GM12864 (cell line): ENCODE results near the gene SPRR1A.

Source experiments
- DNase-seq: peaks from one replicate; pipeline ENCODE4 v3.0.0-alpha.2; 2011; ENCODE audit warnings: low read depth
- H3K4me3 ChIP-seq: 2 replicates; pipeline ENCODE4 v1.5.1; 2011; ENCODE audit warnings: mild to moderate bottlenecking, low read depth, low read length, control low read depth
- TF ChIP-seq, protein P1 (sequence below): IDR thresholded peaks from 2 replicates; pipeline ENCODE4 v1.5.1; 2011; ENCODE audit warnings: low read depth, mild to moderate bottlenecking, moderate library complexity, low read length, control low read depth, inconsistent platforms; ENCODE audit errors: missing control alignments

Gene SPRR1A

DNA sequence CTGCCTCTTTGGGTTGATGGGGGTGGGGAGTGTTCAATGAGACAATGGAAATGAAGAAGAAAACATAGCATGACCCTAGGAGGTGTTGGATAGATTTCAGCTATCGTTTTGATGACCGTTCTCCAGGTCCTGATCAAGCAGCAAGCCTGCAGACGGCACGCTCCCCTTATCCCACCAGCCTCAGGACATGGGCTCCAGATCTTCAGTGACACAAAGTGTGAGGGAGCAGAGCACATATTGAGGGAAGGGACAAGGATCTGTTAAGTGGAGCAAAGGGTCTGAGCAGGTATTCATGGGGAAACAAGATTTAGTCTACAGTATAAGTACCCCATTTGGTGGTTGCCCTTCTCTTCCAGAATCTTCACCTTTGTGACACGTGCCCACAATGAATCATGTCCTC, 32.2 kb upstream of the SPRR1A start:
- DNase-seq: no peak
- TF ChIP-seq, protein P1, sequence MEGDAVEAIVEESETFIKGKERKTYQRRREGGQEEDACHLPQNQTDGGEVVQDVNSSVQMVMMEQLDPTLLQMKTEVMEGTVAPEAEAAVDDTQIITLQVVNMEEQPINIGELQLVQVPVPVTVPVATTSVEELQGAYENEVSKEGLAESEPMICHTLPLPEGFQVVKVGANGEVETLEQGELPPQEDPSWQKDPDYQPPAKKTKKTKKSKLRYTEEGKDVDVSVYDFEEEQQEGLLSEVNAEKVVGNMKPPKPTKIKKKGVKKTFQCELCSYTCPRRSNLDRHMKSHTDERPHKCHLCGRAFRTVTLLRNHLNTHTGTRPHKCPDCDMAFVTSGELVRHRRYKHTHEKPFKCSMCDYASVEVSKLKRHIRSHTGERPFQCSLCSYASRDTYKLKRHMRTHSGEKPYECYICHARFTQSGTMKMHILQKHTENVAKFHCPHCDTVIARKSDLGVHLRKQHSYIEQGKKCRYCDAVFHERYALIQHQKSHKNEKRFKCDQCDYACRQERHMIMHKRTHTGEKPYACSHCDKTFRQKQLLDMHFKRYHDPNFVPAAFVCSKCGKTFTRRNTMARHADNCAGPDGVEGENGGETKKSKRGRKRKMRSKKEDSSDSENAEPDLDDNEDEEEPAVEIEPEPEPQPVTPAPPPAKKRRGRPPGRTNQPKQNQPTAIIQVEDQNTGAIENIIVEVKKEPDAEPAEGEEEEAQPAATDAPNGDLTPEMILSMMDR: no peak
- H3K4me3 ChIP-seq: no peak overlapping the region

DNA sequence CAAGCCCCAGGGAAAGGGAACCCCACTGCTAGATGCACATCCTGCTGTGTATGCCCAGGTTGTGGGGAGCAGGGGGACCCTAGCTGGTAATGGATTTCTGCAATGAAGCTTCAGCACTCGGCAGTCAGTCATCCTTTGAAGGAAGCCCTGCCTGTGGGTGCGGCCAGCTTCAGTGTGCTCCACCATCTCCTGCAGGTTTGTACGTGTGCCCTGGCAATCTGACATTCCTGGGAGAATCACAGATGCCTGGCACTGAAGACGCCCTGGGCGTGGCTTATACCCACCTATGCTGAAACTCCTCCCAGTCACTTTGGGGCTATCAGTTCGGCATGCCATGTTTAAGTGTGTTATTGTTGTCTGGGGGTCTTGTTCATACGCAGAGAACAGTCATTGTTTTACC, 30.1 kb upstream of the SPRR1A start:
- no peak for DNase-seq
- TF ChIP-seq, protein P1: no peak
- no peak overlapping the region for H3K4me3 ChIP-seq

DNA sequence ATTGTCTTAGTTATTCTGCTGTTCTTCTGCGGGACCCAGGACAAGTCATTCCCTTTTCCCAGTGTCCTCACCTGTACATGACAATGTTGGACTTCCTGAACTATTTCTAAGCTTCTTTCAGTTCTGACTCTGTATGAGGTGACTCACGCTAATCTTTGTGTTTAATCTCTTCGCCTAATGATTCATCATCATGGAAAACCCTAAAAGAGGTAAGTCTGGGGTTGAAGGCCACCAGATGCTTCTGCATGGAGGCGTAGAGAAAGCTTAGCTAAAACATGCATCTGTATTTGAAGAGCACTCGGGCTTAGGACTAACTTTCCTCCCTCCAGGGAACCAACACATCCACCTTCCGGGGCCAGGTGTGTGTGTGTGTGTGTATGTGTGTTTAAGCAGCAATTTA, 29.4 kb upstream of the SPRR1A start:
- TF ChIP-seq, protein P1: no peak
- DNase-seq: no peak
- H3K4me3 ChIP-seq: no peak overlapping the region

DNA sequence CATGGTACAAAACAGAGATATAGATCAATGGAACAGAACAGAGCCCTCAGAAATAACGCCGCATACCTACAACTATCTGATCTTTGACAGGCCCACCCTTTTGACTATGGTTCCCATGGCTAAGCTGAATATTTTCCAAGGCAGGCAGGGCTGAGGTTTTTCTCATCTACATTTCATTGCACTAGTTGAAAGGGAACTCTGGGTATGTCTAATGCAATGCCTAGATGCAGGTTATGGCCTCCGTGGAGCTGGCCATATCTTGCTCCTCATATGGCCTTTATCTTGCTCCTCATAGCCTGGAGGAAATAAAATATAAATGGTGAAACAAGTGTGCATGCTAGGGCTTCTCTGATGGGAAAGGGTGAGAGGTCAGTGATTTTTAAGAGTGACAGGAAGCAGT, 26.3 kb upstream of the SPRR1A start:
- H3K4me3 ChIP-seq: no peak overlapping the region
- DNase-seq: no peak
- TF ChIP-seq, protein P1: no peak

DNA sequence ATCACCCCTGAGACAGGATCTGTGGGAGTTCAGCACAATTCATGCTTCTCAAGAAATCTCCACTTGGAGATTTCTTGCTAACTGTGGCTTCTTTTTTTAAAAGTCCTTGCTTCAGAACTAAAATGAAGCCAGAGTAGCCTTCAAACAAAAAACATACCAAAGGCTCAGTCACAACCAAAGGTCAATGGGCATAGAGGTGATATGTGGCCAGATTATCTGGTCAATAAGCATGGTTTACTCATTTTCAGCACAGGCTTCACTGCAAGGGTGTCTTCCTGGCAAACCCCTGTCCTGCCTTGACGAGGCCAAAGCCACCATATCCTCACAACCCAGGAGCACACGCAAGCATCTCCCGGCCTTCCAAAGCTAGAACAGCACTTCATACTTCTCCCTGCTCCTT, 24.6 kb upstream of the SPRR1A start:
- no peak for DNase-seq
- TF ChIP-seq, protein P1: no peak
- H3K4me3 ChIP-seq: no peak overlapping the region

DNA sequence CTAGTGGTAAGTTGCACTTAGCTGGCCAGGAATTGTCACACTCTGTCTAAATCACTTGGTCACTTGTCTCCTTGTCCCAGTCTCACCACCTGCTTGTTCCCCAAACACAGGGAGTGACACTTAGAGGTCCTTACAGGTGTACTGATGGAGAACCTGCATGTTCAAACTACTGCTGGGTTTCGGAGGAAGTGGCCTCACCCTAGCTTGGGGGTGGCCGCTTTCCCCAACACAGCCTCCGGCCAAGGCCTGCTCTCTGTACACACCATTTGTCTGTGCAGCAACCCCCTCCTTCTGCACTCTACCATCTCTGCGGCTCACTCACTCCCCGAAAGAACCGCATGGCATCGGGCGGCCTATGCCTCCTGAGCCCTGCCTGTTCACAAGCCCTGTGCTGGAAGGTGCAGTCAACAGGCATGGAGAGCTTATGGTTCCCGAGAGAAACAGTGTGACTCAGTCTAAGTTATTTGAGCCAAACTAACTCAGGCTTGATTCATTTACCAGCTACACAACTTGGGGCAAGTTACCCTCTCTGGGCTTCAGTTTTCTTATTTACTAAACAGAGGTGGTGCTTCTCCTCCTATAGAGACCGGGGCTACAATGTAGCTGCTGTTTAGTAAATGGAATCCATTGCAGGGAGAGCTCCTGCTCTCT, 24.0 kb upstream of the SPRR1A start:
- H3K4me3 ChIP-seq: no peak overlapping the region
- TF ChIP-seq, protein P1: no peak
- no peak for DNase-seq

DNA sequence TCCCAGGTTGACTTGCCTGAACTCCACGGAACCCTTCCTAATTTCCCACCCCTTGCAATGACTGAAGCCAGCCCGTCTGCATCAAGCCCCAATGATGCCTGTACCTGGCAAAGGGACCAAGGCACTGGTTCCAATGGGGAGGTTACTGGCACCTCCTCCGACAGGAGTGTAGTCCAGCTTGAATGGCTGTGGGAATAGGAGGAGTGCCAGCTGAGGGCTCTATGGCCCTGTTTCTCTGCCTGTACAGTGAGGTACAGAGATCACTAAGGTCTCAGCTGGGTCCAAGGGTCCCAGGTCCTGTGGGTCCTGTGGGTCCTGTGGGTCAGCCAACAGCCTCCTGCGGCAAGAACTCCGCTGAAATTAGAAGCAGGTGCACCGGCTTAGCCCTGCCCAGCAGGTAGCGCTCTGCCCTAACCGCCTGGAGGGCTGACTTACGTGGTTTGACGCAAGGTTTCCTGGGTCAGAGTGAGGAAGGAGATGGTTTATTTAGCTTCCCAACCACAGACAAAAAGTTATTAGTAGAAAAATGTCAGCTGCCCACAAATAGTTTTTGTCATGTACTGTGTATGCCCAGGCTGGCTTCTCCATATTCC, 23.3 kb upstream of the SPRR1A start:
- TF ChIP-seq, protein P1: peak; percentile 64
- peak; percentile 8 for DNase-seq

More for the DNA sequence above, 23.3 kb upstream of the SPRR1A start:
- H3K4me3 ChIP-seq: no peak overlapping the region
